Measurements from ENCODE around the gene HSD17B10. TPM values are rescaled to one million over a fixed set of nuclear protein-coding genes. Genes with fewer than 3 reads are reported as not detected.
A peak's percentile ranks its signal among the peaks of the same experiment; 100 is the strongest.

The HSD17B10 gene
- total RNA-seq, result 48.2 and 49.7 TPM in 2 replicates
- total RNA-seq (2013), result 57.2 TPM
- polyA plus RNA-seq, result 35.6 and 66.5 TPM in 2 replicates
- 52.3 and 57.1 TPM in 2 replicates for polyA minus RNA-seq

DNA sequence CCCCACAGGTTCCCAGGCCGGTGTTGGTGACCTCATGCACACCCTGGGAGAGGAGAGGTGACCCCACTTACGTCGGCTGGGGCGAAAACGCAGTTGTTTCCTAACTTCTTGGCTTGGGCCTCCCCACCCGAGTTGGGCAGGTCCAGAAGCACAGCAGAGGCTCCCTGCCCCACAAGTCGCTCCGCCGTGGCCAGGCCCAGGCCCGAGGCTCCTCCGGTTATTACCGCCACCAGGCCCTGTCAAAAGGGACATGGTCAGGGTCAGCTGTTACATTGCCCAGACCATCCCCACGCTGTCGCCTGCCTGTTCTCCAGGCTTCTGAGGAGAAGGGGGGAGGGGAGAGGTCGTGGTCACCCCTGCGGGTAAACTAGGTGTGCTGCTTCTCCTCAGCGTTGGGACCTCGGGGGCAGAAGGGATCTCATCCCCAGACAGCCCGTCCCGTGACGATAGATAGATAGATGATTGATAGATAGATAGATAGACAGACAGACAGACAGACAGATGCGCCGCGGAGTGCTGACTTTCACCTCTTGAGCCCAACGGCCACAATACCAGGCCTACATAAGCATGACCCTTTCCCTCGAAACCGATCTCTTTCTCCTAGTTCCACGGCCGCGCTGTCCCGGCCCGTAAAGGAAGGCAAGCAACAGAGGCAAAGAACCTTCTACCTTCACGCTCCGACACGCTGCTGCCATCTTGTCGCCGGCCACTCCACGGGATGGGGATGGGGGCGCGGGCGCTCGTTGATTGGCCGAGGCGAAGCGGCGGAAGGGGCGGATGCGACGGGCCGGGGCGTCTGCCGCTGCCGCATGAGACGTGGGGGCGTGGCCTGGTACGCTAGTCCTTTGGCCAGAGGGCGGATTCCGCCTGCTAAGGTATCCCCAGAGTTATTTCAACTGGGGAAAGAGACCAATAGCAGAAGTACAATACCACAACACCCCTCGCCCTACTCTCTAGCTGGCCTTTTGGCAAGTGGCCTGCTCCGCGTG, at the start of gene HSD17B10:
HSD17B10 (minus strand) TSS at position 720 of the 989 bp plus-strand sequence; CDS start at position 695, 25 bp downstream.
- peak within 1 kb of the TSS; percentile 41 to 77 (median 70) for H3K4me3 ChIP-seq (ENCODE audit: control extremely low read depth in 1 of 5, extremely low read depth in 1 of 5, insufficient read depth in 1 of 5, low read depth in 2 of 5, low read length in 4 of 5)
- DNase-seq, result peak; percentile 87
- H3K27ac ChIP-seq (ENCODE audit: low read length in 2 of 2), result peak within 1 kb of the TSS; percentile 74 to 88
- intact Hi-C loops (cut with micrococcal nuclease), result loop anchor here (1.0 to 10.0 kb wide), 2 partner anchors 12 to 209 kb away; partner anchors contain the start of genes KDM5C, RIBC1 and SMC1A
- H3K4me1 ChIP-seq (ENCODE audit: control insufficient read depth in 2 of 2, insufficient read depth in 2 of 2, low read length in 2 of 2), result peaks cover 11 to 16% of the 10 kb centered on the region in 2 donors
- no peak for TF ChIP-seq EZH2 (IDR thresholded peaks at IDR 0.05; ENCODE audit: borderline replicate concordance, insufficient read depth, low read depth, low read length, poor library complexity, severe bottlenecking)
- TF ChIP-seq, protein P1, sequence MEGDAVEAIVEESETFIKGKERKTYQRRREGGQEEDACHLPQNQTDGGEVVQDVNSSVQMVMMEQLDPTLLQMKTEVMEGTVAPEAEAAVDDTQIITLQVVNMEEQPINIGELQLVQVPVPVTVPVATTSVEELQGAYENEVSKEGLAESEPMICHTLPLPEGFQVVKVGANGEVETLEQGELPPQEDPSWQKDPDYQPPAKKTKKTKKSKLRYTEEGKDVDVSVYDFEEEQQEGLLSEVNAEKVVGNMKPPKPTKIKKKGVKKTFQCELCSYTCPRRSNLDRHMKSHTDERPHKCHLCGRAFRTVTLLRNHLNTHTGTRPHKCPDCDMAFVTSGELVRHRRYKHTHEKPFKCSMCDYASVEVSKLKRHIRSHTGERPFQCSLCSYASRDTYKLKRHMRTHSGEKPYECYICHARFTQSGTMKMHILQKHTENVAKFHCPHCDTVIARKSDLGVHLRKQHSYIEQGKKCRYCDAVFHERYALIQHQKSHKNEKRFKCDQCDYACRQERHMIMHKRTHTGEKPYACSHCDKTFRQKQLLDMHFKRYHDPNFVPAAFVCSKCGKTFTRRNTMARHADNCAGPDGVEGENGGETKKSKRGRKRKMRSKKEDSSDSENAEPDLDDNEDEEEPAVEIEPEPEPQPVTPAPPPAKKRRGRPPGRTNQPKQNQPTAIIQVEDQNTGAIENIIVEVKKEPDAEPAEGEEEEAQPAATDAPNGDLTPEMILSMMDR (IDR thresholded peaks at IDR 0.05), result no peak
- H3K4me1 Mint-ChIP-seq, result peaks cover 16% of the 10 kb centered on the region
- no peaks in the 10 kb centered on the region for H4K20me1 ChIP-seq (ENCODE audit: control insufficient read depth, insufficient read depth, low read length, poor library complexity, severe bottlenecking)
- ChIA-PET POLR2A (interaction anchor here (1.0 to 1.2 kb wide), 2 partner anchors 11 kb away, joined by 4 to 7 read pairs; partner anchors contain the start of genes RIBC1 and SMC1A), CTCF (no interaction called here)
- no peaks in the 10 kb centered on the region for H3K9me3 Mint-ChIP-seq (ENCODE audit: insufficient read depth)
- peak within 1 kb of the TSS; percentile 99 for H3K4me3 Mint-ChIP-seq
- WGBS (ENCODE audit: insufficient coverage), result 25% methylated on average over 12 of the region's 61 CpGs
- H2AFZ ChIP-seq (ENCODE audit: insufficient read depth, low read depth, low read length, poor library complexity, severe bottlenecking), result peak within 1 kb of the TSS; percentile 82
- H3K4me2 ChIP-seq (replicated peaks; ENCODE audit: low read depth, low read length, poor library complexity, severe bottlenecking), result peak within 1 kb of the TSS; percentile 78
- peak; percentile 99 for ATAC-seq (ENCODE audit: low read depth)
- H3K36me3 ChIP-seq (replicated peaks in 1 of 2; ENCODE audit: control extremely low read depth in 1 of 2, control insufficient read depth in 1 of 2, extremely low read depth in 1 of 2, insufficient read depth in 2 of 2, low read length in 1 of 2), result peaks cover 0 to 14% of the 10 kb centered on the region in 2 experiments
- no peaks in the 10 kb centered on the region for H3K9me3 ChIP-seq (ENCODE audit: control extremely low read depth in 1 of 3, control insufficient read depth in 2 of 3, insufficient read depth in 1 of 3, low read length in 2 of 3)
- peak within 1 kb of the TSS; percentile 75 for H3K9ac ChIP-seq (ENCODE audit: low read length)
- H3K27me3 ChIP-seq (replicated peaks in 1 of 4; ENCODE audit: control extremely low read depth in 1 of 4, control insufficient read depth in 3 of 4, insufficient read depth in 4 of 4, low read length in 3 of 4), result peaks cover 0 to 5% (median 1%) of the 10 kb centered on the region in 4 experiments
- peak within 1 kb of the TSS; percentile 96 for H3K27ac Mint-ChIP-seq
- peaks cover 7% of the 10 kb centered on the region for H3K27me3 Mint-ChIP-seq
- peaks cover 8% of the 10 kb centered on the region for H3K79me2 ChIP-seq (ENCODE audit: control insufficient read depth, insufficient read depth, low read length)
